C4-2B (cell line): Measurements from ENCODE around the gene TRPM1.

Source experiments
- H3K27ac ChIP-seq: fragments of 450-650 bp; 2 replicates; pipeline ENCODE4 v1.5.1; 2017
- CTCF ChIP-seq: fragments of 450-650 bp; conservative IDR thresholded peaks from 2 replicates; pipeline ENCODE4 v1.5.1; 2017; ENCODE audit warnings: mild to moderate bottlenecking
- ZFX ChIP-seq: fragments of 450-650 bp; IDR thresholded peaks from 2 replicates; pipeline ENCODE4 v1.6.1; 2017

Gene TRPM1

GRCh38 chr15:31130576-31131237 is 29.2 kb upstream of the TRPM1 start:
- TF ChIP-seq ZFX (no peak), CTCF (no peak)
- H3K27ac ChIP-seq, result no peak overlapping the region

GRCh38 chr15:31129769-31130303 is 28.3 kb upstream of the TRPM1 start:
- H3K27ac ChIP-seq, result no peak overlapping the region
- TF ChIP-seq ZFX (no peak), CTCF (no peak)

DNA sequence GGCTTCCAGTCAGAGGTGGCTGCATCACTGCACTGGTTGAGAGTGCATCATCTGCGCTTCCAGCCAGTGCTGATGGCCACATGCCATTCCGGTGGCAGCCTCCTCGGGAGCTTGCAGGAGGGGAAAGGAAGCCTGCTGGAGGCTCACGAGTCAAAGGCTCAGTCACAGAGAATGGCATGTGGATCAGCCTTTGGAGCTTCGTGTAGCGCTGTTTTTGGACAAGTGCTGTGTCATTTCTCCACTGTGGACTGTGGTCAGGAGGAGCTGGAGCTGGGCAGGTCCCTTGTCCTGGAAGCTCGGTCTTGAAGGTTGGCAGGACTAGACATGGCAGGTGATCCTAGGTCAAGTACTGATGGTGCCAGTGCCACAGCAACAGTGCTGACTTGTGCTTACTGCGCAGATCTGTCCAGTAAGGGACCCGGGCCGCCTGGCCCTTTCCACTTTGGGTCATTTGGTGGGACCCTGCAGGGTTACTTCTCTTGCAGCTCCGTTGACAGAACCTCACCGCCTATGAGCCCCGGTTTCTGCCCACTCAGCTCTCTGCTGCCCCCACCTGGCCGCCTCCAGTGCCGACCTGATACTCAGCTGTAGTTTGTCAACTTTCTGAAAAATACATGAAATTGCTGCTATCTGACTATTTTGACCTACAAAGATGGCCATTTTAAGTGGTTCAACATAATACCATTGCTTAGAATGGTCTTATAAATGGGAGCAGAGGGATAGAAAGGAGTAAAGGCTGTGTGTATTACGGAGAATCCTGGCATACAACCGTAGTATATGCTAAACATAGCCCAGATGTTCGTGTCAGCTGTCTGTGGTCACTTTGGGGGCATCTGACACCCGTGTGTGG is 27.6 kb upstream of the TRPM1 start:
- TF ChIP-seq ZFX (no peak), CTCF (peak; percentile 97)
- no peak overlapping the region for H3K27ac ChIP-seq

DNA sequence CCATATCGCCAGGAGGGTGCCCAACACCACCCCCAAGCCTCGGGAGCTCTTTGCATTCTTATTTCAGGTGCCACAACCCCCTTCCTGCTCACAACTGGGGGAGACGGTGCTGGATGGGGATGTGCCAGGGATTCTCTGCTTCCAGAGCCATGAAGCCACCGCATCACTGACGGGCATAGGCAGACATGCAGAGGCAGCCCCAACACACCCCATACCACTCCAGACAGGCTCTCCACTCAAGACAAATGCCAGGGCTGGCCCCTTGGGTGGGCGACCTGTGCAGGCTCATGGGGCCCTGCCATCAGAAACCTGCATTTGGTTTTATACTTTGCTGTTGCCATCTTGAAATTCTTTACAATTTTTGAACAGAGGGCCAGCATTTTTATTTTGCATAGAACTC is 27.0 kb upstream of the TRPM1 start:
- no peak overlapping the region for H3K27ac ChIP-seq
- TF ChIP-seq ZFX (no peak), CTCF (no peak)

GRCh38 chr15:31127596-31128261 is 26.2 kb upstream of the TRPM1 start:
- TF ChIP-seq ZFX, result no peak
- no peak for TF ChIP-seq CTCF
- no peak overlapping the region for H3K27ac ChIP-seq

DNA sequence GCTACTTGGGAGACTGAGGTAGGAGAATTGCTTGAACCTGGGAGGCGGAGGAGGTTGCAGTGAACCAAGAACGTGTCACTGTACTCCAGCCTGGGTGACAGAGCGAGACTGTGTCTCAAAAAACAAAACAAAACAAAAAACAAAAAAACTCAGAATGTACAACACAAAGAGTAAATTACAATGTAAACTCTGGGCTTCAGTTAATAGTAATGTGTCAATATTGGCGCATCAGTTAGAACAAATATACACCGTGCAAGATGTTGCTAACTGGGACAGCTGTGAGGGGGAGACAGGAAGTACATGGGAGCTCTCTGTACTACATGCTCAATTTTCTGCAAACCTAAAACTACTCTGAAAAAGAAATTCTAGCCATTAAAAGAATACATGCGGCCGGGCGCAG is 23.5 kb upstream of the TRPM1 start:
- no peak for TF ChIP-seq ZFX
- TF ChIP-seq CTCF, result no peak
- H3K27ac ChIP-seq, result no peak overlapping the region
